HTR-8/SVneo (cell line): ENCODE data around the gene MPEG1.

ENCODE experiments used
- DNase-seq: peaks from one replicate; pipeline ENCODE4 v3.0.0; 2011; ENCODE audit warnings: low spot score, mixed read lengths; ENCODE audit not compliant: insufficient read length
- FAIRE-seq: peaks from 2 replicates; lab custom pipeline; 2011; peaks lifted over from hg19 to GRCh38; lab: Jason Lieb, UNC

MPEG1 gene

GRCh38 chr11:59191095-59191494 lies 21.6 kb downstream of the MPEG1 start:
- DNase-seq (no peak), FAIRE-seq (no peak)

GRCh38 chr11:59189986-59190385 lies 22.7 kb downstream of the MPEG1 start:
- no peak for DNase-seq
- FAIRE-seq = no peak

- DNase-seq = no peak
- no peak for FAIRE-seq
Observed at GRCh38 chr11:59188954-59189353, 23.8 kb downstream of the MPEG1 start.

- FAIRE-seq (no peak), DNase-seq (no peak)
Observed at GRCh38 chr11:59187587-59187986, 25.1 kb downstream of the MPEG1 start.

GRCh38 chr11:59187035-59187434 lies 25.7 kb downstream of the MPEG1 start:
- FAIRE-seq = no peak
- no peak for DNase-seq

GRCh38 chr11:59186130-59186594 lies 26.6 kb downstream of the MPEG1 start:
- DNase-seq = peak; percentile 46
- FAIRE-seq = no peak

- DNase-seq = no peak
- no peak for FAIRE-seq
Observed at GRCh38 chr11:59185386-59185945, 27.3 kb downstream of the MPEG1 start.

GRCh38 chr11:59184691-59185339 lies 27.9 kb downstream of the MPEG1 start:
- FAIRE-seq (no peak), DNase-seq (no peak)

GRCh38 chr11:59183771-59184170 lies 29.0 kb downstream of the MPEG1 start:
- DNase-seq = no peak
- no peak for FAIRE-seq

- DNase-seq (no peak), FAIRE-seq (no peak)
Observed at GRCh38 chr11:59182457-59183151, 30.1 kb downstream of the MPEG1 start.

- no peak for FAIRE-seq
- no peak for DNase-seq
Observed at GRCh38 chr11:59181746-59182456, 30.8 kb downstream of the MPEG1 start.

- DNase-seq = no peak
- no peak for FAIRE-seq
Observed at GRCh38 chr11:59180907-59181306, 31.8 kb downstream of the MPEG1 start.

GRCh38 chr11:59180168-59180776 lies 32.5 kb downstream of the MPEG1 start:
- DNase-seq = no peak
- FAIRE-seq = no peak

GRCh38 chr11:59179121-59179520 lies 33.6 kb downstream of the MPEG1 start:
- DNase-seq = no peak
- no peak for FAIRE-seq

- FAIRE-seq = no peak
- no peak for DNase-seq
Observed at GRCh38 chr11:59178402-59178801, 34.3 kb downstream of the MPEG1 start.

- FAIRE-seq = no peak
- DNase-seq = no peak
Observed at GRCh38 chr11:59176330-59176729, 36.4 kb downstream of the MPEG1 start.

- DNase-seq (no peak), FAIRE-seq (no peak)
Observed at GRCh38 chr11:59175091-59175501, 37.6 kb downstream of the MPEG1 start.

- FAIRE-seq (no peak), DNase-seq (no peak)
Observed at GRCh38 chr11:59174664-59175033, 38.1 kb downstream of the MPEG1 start.

- no peak for DNase-seq
- no peak for FAIRE-seq
Observed at GRCh38 chr11:59173964-59174663, 38.6 kb downstream of the MPEG1 start.
